GM08714 (cell line): ENCODE measurements around the gene LITAFD.

Experiments
- H3K4me3 ChIP-seq: fragments of 200-500 bp; sonication (Bioruptor generic); 2 replicates; pipeline ENCODE4 v1.5.1; 2014; ENCODE audit warnings: mild to moderate bottlenecking, low read length, inconsistent platforms
- ZNF274 ChIP-seq: IDR thresholded peaks from 2 replicates; pipeline ENCODE4 v1.6.1; 2012; ENCODE audit warnings: mild to moderate bottlenecking, low read depth, low read length

LITAFD gene

GRCh38 chr16:8852534-8852933 is 29.6 kb upstream of the LITAFD start:
- H3K4me3 ChIP-seq, result no peak overlapping the region
- no peak for TF ChIP-seq ZNF274

GRCh38 chr16:8853150-8853549 is 29.0 kb upstream of the LITAFD start:
- TF ChIP-seq ZNF274, result no peak
- H3K4me3 ChIP-seq, result no peak overlapping the region

- TF ChIP-seq ZNF274, result no peak
- H3K4me3 ChIP-seq, result no peak overlapping the region
Measured at GRCh38 chr16:8853611-8854010, 28.5 kb upstream of the LITAFD start.

GRCh38 chr16:8854298-8854948 is 27.7 kb upstream of the LITAFD start:
- TF ChIP-seq ZNF274, result no peak
- no peak overlapping the region for H3K4me3 ChIP-seq

GRCh38 chr16:8855051-8855786 is 26.9 kb upstream of the LITAFD start:
- no peak overlapping the region for H3K4me3 ChIP-seq
- no peak for TF ChIP-seq ZNF274

- H3K4me3 ChIP-seq, result no peak overlapping the region
- TF ChIP-seq ZNF274, result no peak
Measured at GRCh38 chr16:8855972-8856371, 26.2 kb upstream of the LITAFD start.

GRCh38 chr16:8858994-8859912 is 22.9 kb upstream of the LITAFD start:
- TF ChIP-seq ZNF274, result no peak
- H3K4me3 ChIP-seq, result no peak overlapping the region

GRCh38 chr16:8859913-8860881 is 22.0 kb upstream of the LITAFD start:
- H3K4me3 ChIP-seq, result no peak overlapping the region
- no peak for TF ChIP-seq ZNF274

GRCh38 chr16:8861563-8862308 is 20.4 kb upstream of the LITAFD start:
- no peak overlapping the region for H3K4me3 ChIP-seq

GRCh38 chr16:8862309-8863130 is 19.6 kb upstream of the LITAFD start:
- no peak for TF ChIP-seq ZNF274
- H3K4me3 ChIP-seq, result no peak overlapping the region

More at GRCh38 chr16:8861563-8862308, 20.4 kb upstream of the LITAFD start:
- TF ChIP-seq ZNF274, result no peak

- H3K4me3 ChIP-seq, result no peak overlapping the region
- no peak for TF ChIP-seq ZNF274
Measured at GRCh38 chr16:8863594-8864424, 18.3 kb upstream of the LITAFD start.
